Measurements from ENCODE around the gene FRMD4A.
"Not testable (repeated sequence)": the region's sequence is repeated elsewhere in the genome, so short reads cannot be mapped to it uniquely, and the experiment has no call there.

The FRMD4A gene

DNA sequence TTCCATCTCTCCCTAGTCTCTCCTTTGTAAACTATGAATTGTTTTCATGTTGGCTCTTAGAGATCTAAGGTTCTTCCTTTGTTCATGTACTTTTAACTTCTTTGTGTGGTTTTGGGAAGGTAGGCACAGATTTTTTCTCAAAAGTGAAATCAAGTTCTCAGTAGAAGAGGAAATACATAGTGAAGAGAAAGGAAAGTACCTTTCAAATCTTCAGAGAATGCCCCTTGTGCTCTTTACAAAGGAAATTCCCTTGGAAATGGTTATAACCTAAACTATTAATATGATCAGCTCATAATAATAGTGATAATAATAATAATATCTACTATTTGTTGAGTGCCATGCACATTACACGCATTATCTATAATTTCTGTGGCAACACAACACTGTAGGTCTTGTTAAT is 425.4 kb downstream of the FRMD4A start:
- TF ChIP-seq, protein P1, sequence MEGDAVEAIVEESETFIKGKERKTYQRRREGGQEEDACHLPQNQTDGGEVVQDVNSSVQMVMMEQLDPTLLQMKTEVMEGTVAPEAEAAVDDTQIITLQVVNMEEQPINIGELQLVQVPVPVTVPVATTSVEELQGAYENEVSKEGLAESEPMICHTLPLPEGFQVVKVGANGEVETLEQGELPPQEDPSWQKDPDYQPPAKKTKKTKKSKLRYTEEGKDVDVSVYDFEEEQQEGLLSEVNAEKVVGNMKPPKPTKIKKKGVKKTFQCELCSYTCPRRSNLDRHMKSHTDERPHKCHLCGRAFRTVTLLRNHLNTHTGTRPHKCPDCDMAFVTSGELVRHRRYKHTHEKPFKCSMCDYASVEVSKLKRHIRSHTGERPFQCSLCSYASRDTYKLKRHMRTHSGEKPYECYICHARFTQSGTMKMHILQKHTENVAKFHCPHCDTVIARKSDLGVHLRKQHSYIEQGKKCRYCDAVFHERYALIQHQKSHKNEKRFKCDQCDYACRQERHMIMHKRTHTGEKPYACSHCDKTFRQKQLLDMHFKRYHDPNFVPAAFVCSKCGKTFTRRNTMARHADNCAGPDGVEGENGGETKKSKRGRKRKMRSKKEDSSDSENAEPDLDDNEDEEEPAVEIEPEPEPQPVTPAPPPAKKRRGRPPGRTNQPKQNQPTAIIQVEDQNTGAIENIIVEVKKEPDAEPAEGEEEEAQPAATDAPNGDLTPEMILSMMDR (conservative IDR thresholded peaks at IDR 0.05; ENCODE audit: control insufficient read depth, insufficient read depth, low read depth, low read length), result no peak
- DNase-seq (ENCODE audit: low read depth), result no peak
- no peak overlapping the region for H3K4me3 ChIP-seq (ENCODE audit: control insufficient read depth, low read depth, low read length)

DNA sequence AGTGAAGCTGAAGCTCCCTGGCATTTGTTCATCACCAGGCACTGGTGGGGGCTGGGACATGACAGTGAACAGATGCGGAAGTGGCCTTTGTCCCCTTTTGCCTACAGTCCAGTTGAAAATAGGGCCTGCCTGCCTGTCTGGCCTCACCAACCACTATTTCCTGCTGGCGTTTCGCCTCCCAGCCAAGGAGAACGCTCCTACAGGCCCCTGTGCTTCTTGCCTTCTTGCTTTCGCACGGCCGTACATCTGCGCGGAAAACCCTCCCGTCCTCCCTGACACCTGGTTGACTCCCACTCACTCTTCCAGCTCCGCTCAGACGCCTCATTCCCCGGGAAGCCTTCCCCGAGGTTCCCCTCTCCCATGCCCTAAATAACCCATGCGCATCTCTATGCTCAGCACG is 426.7 kb downstream of the FRMD4A start:
- no peak overlapping the region for H3K4me3 ChIP-seq (ENCODE audit: control insufficient read depth, low read depth, low read length)
- TF ChIP-seq, protein P1 (conservative IDR thresholded peaks at IDR 0.05; ENCODE audit: control insufficient read depth, insufficient read depth, low read depth, low read length), result no peak
- DNase-seq (ENCODE audit: low read depth), result no peak

DNA sequence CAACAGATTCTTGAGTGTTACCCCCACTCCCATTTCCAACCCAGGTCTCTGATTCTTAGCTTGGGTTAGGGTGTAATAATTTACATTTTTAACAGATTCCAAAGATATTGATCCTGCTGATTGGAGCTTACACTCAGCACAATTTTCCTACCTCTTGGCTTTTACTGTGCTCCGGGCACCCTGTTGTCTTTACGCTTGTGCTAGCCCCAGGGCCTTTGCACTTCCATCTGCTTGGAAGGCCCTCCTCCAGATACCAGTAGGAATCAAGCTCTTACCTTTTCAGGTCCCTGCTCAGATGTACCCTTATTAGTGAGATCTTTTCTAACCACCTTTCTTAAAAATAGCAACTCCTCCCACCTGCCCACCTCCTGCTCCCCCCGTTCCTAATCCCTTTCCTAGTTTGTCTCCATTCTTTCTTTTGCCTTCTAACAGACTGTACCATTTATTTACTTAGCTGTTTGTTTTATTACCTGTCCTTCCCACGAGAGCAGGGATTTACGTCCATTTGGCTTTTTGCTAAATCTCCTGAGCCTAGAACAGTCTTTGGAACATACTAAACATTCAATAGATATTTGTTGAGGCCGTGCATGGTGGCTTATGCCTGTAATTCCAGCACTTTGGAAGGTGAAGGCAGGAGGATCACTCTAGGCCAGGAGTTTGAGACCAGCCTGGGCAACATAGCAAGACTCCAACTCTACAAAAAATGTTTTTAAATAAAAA is 427.7 kb downstream of the FRMD4A start:
- DNase-seq (ENCODE audit: low read depth), result no peak
- H3K4me3 ChIP-seq (ENCODE audit: control insufficient read depth, low read depth, low read length), result no peak overlapping the region
- TF ChIP-seq, protein P1 (conservative IDR thresholded peaks at IDR 0.05; ENCODE audit: control insufficient read depth, insufficient read depth, low read depth, low read length), result no peak

DNA sequence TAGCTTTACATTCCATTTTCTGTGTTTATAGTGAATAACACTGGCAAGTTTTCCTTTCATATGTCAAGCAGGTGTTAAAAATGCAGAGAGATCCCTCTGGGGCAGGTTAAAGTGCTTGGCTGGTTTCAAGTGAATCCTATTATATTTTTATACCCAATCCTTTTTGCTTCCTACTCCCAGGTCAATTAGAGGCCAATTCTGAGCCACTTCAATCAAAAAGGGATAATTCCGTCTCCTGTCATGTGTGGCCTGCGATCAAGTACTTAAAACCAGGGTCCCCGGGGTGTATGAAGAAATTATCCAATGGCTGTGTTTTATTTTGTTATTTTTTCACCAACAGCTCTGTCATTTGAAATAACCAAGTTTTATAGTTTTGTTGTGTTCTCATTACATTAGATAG is 430.8 kb downstream of the FRMD4A start:
- DNase-seq (ENCODE audit: low read depth), result no peak
- TF ChIP-seq, protein P1 (conservative IDR thresholded peaks at IDR 0.05; ENCODE audit: control insufficient read depth, insufficient read depth, low read depth, low read length), result no peak
- H3K4me3 ChIP-seq (ENCODE audit: control insufficient read depth, low read depth, low read length), result no peak overlapping the region

DNA sequence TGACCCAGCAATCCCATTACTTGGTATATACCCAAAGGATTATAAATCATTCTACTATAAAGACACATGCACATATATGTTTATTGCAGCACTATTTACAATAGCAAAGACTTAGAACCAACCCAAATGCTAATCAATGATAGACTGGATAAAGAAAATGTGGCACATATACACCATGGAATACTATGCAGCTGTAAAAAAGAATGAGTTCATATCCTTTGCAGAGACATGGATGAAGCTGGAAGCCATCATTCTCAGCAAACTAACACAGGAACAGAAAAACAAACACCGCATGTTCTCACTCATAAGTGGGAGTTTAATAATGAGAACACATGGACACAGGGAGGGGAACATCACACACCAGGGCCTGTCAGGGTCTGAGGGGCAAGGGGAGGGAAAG is 434.6 kb downstream of the FRMD4A start:
- not testable (repeated sequence) for H3K4me3 ChIP-seq (ENCODE audit: control insufficient read depth, low read depth, low read length); DNase-seq (ENCODE audit: low read depth)

DNA sequence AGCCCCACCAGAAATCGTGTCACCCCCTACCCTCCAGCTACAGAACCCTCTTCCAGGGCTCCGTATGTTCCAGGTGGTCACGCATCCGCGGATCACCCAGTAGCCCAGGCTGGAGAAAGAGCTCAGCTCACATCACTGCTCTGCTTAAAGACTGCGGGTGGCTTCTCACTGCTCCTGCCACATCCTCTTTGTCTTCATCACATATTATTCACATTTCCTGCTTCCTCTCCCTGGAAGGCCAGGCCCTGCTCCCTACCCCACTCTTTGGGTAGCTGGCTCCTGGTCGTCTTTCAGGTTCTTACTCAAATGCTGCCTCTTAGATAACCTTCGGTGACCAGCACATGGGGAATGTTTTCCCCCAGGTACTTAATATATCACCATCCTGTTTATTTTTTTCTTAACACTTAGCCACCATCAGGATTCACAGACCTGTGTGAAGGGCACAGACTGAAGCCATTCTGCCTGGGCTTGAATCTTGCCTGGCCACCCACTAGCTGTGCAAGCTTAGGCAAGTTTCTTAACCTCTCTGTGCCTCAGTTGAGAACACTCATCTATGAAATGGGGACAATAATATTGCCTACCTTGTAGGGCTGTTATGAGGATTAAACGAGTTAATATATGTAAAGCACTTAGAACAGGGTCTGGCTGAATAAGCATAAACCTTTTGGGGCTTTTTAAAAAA is 436.2 kb downstream of the FRMD4A start:
- peak; percentile 25 for DNase-seq (ENCODE audit: low read depth)
- TF ChIP-seq, protein P1 (conservative IDR thresholded peaks at IDR 0.05; ENCODE audit: control insufficient read depth, insufficient read depth, low read depth, low read length), result no peak
- H3K4me3 ChIP-seq (ENCODE audit: control insufficient read depth, low read depth, low read length), result no peak overlapping the region

DNA sequence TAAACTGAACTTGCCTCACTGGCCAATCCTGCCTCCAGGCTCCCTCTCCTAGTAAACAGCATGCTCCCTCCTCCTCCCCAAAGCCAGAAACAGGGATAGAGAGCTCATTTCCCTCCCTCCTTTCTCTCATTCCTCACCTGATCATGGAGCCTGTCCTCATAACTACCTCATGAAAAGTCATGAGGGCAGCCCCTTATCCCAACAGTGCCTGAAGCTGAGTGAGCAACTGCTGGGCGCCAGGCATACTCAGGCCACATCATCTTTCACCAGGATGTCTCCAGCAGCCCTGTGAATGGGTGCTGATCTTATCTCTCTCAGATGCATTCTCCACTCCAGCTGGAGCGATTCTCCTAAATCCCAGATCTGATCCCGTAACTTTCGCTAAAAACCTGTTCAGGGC is 436.8 kb downstream of the FRMD4A start:
- TF ChIP-seq, protein P1 (conservative IDR thresholded peaks at IDR 0.05; ENCODE audit: control insufficient read depth, insufficient read depth, low read depth, low read length), result no peak
- H3K4me3 ChIP-seq (ENCODE audit: control insufficient read depth, low read depth, low read length), result no peak overlapping the region
- DNase-seq (ENCODE audit: low read depth), result no peak
